GM12892 (cell line): ENCODE data around the gene TRAF3.

ENCODE experiments used
- POLR2A ChIP-seq: IDR thresholded peaks from 2 replicates; pipeline ENCODE4 v1.6.1; 2011; ENCODE audit warnings: low read depth, low read length, control low read depth
- POLR2AphosphoS5 ChIP-seq: IDR thresholded peaks from 2 replicates; pipeline ENCODE4 v1.6.1; 2011; ENCODE audit warnings: low read depth, low read length, control low read depth

- no peak for TF ChIP-seq POLR2AphosphoS5
- no peak for TF ChIP-seq POLR2A
These were observed 44.3 kb upstream of the TRAF3 start for GRCh38 chr14:102732924-102733323.
